Measurements from ENCODE around the gene ENPEP. TPM values are rescaled to one million over a fixed set of nuclear protein-coding genes. Genes with fewer than 3 reads are reported as not detected.

The ENPEP gene
- total and polyA plus RNA-seq, 8 donors = 0.19 to 11.9 (median 0.45) TPM; not detected in 1

- Histone ChIP-seq H3K27ac (no peak overlapping the region), H3K36me3 (no peaks in the 10 kb centered on the region), H3K27me3 (no peaks in the 10 kb centered on the region), H3K4me1 (peaks cover 0 to 7% (median 0%) of the 10 kb centered on the region in 4 donors), H3K9me3 (no peaks in the 10 kb centered on the region), H3K4me3 (no peak overlapping the region)
- no peak for TF ChIP-seq CTCF (IDR thresholded peaks at IDR 0.05)
- 64 to 88% (median 73%) methylated on average over 2 of the region's 2 CpGs for WGBS, 5 donors
- DNase-seq = no peak
- intact Hi-C loops (cut with DNase I; ENCODE audit: low total_unique reads) = no loop called here
These were observed 67.6 kb downstream of the ENPEP start for GRCh38 chr4:110543577-110543976.

- DNase-seq = no peak
- Histone ChIP-seq H3K4me1 (peaks cover 0 to 7% (median 0%) of the 10 kb centered on the region in 4 donors), H3K27ac (no peak overlapping the region), H3K9me3 (no peaks in the 10 kb centered on the region), H3K4me3 (no peak overlapping the region), H3K27me3 (no peaks in the 10 kb centered on the region), H3K36me3 (no peaks in the 10 kb centered on the region)
- no peak for TF ChIP-seq EP300 (IDR thresholded peaks at IDR 0.05)
- no peak for TF ChIP-seq CTCF (IDR thresholded peaks at IDR 0.05)
- no peak for TF ChIP-seq POLR2A (IDR thresholded peaks at IDR 0.05)
- TF ChIP-seq POLR2AphosphoS5 (IDR thresholded peaks at IDR 0.05) = no peak
- intact Hi-C loops (cut with DNase I; ENCODE audit: low total_unique reads) = no loop called here
These were observed 68.6 kb downstream of the ENPEP start for GRCh38 chr4:110544594-110544993.

GRCh38 chr4:110550260-110550659, 74.3 kb downstream of the ENPEP start:
- intact Hi-C loops (cut with DNase I; ENCODE audit: low total_unique reads) = no loop called here
- DNase-seq = no peak
- no peaks in the 10 kb centered on the region for H3K27me3 ChIP-seq
- H3K36me3 ChIP-seq = no peaks in the 10 kb centered on the region
- no peaks in the 10 kb centered on the region for H3K4me1 ChIP-seq
- TF ChIP-seq EP300 (IDR thresholded peaks at IDR 0.05) (no peak), POLR2AphosphoS5 (IDR thresholded peaks at IDR 0.05) (no peak), POLR2A (IDR thresholded peaks at IDR 0.05) (no peak), CTCF (IDR thresholded peaks at IDR 0.05) (no peak)
- H3K27ac ChIP-seq = no peak overlapping the region
- H3K9me3 ChIP-seq = no peaks in the 10 kb centered on the region
- no peak overlapping the region for H3K4me3 ChIP-seq
- 67 to 83% (median 81%) methylated on average over 1 of the region's 1 CpG for WGBS, 5 donors

GRCh38 chr4:110553197-110553596, 77.2 kb downstream of the ENPEP start:
- TF ChIP-seq POLR2AphosphoS5 (IDR thresholded peaks at IDR 0.05) (no peak), EP300 (IDR thresholded peaks at IDR 0.05) (no peak), CTCF (IDR thresholded peaks at IDR 0.05) (no peak), POLR2A (IDR thresholded peaks at IDR 0.05) (no peak)
- 72 to 83% (median 76%) methylated on average over 2 of the region's 2 CpGs for WGBS, 5 donors
- DNase-seq = no peak
- H3K4me1 ChIP-seq = no peaks in the 10 kb centered on the region
- no peaks in the 10 kb centered on the region for H3K9me3 ChIP-seq
- no peak overlapping the region for H3K27ac ChIP-seq
- intact Hi-C loops (cut with DNase I; ENCODE audit: low total_unique reads) = no loop called here
- no peaks in the 10 kb centered on the region for H3K27me3 ChIP-seq
- H3K36me3 ChIP-seq = no peaks in the 10 kb centered on the region
- H3K4me3 ChIP-seq = no peak overlapping the region

All from stomach (tissue), 9 donors.